KBM-7 (cell line): Measurements from ENCODE around the gene PLXNA4.

ENCODE experiments used
- DNase-seq: peaks from one replicate; pipeline ENCODE4 v3.0.0-alpha.2; 2015
- in situ Hi-C: fragments of 300-500 bp; cut with MboI; formaldehyde crosslinking; loops from 2 replicates; pipeline ENCODE4 v1.14.3; 2020; ENCODE audit warnings: low sequenced_read_pairs, low pct_unique_long_range_greater_than_20kb, mixed read lengths

PLXNA4 gene

DNA sequence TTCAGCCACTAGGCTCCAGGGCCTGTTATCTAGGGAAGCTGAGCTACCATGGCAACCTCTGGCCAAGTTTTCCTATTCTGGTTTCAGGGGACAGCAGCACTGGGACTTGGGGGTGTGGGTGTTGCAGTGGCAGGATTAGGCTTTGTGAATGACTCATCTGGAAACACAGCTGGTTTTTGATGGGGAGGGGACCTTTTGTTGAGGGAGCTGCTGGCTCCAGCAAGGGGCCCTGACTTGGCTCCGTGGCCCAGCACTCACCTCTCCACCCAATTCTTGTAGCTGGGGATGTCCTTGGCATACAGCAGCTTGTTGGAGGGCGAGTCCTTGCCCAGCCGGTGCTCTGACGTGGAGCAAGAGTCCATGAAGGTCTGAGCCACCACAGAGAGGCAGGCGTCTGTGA, 435.9 kb downstream of the PLXNA4 start:
- DNase-seq: no peak
- in situ Hi-C loops: no loop called here

DNA sequence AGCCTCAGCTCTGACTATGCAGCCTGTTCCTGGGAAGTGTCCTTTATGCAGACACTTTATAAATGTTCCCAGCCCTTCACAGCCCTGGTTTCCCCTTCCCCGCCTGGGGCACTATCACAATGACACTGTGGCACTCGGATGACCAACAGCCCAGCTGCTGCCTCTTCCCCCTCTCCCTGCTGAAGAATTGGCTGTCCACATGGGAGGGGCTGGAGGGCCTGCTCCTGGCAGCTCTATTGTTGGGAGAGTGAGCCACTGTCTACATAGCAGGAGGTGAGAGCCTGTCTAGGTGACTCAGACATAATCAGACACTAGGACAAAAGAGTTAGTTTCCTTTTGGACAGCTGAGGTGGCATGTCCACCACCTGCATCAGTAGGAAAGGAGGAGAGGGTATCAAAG, 437.5 kb downstream of the PLXNA4 start:
- in situ Hi-C loops: no loop called here
- no peak for DNase-seq

DNA sequence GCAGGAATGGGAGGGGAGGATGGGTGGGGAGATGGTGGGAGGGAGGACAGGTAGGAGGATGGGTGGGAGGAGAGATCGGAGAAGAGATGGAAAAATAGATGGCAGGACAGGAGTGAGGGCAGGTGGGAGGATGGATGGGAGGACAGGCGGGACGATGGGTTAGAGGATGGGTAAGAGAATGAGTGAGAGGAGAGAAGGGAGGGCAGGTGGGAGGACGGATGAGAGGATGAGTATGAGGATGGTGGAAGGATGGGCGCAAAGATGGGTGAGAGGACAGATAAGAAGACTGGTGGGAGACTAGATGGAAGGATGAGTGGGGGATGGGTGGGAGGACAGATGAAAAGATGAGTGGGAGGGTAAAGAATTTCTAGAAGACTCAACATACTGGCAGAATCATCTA, 438.6 kb downstream of the PLXNA4 start:
- in situ Hi-C loops: no loop called here
- DNase-seq: no peak

DNA sequence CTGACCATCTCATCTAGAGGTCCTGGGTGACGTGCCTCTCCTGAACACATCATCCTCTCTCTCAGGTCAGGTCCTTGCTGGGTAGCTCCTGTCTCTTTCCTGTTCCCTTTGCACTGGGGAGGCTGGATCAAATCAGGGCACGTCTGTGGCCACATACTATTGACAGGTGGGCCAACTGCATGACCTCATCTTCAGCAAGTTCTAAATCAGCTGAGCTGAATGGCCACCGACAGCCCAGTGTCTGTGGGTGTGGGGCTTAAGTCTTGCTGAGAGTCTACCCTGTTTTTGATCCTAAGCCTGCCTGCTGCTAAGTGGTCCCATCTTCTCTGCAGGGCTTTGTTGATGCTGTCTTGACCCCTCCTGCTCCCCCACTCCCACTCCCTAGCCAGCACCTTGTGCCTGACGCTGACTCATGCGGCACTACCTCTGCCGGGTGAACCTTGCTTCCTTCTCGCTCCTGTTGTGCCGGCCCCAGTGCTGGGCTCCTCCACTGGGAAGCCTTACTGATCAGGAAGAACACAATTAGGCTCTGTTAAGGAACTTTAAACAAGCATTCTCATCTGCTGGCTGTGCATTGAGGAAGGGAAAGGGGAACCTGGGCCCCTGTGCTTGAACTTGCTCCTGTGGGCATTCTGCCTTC, 440.4 kb downstream of the PLXNA4 start:
- in situ Hi-C loops: no loop called here
- no peak for DNase-seq

GRCh38 chr7:132134814-132135445, 441.3 kb downstream of the PLXNA4 start:
- in situ Hi-C loops: no loop called here
- DNase-seq: no peak

DNA sequence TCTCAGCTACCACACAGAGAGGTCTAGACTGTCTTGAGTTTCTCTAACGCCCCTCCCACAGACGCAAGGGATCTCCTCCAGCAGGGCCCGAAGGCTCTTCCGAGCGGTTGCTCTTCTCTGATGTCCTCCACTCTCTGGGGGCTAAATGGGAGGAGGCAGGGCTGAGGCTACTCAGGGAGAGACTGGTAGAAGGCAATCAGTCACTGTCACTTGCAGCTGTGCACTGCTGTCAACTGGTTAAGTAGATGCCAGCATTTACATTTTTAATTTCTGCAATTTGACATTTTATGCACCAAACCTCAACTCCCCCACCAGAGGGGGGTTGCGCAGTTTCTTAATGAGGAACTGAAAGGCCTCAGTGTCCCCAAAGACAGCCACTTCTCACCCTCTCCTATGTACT, 442.8 kb downstream of the PLXNA4 start:
- no peak for DNase-seq
- in situ Hi-C loops: no loop called here

GRCh38 chr7:132131196-132131595, 445.1 kb downstream of the PLXNA4 start:
- no peak for DNase-seq
- in situ Hi-C loops: no loop called here

GRCh38 chr7:132130497-132130896, 445.8 kb downstream of the PLXNA4 start:
- in situ Hi-C loops: no loop called here

GRCh38 chr7:132125872-132126595, 450.2 kb downstream of the PLXNA4 start:
- in situ Hi-C loops: no loop called here
- DNase-seq: no peak

More at GRCh38 chr7:132130497-132130896, 445.8 kb downstream of the PLXNA4 start:
- DNase-seq: no peak

GRCh38 chr7:132125096-132125495, 451.2 kb downstream of the PLXNA4 start:
- in situ Hi-C loops: no loop called here
- no peak for DNase-seq

DNA sequence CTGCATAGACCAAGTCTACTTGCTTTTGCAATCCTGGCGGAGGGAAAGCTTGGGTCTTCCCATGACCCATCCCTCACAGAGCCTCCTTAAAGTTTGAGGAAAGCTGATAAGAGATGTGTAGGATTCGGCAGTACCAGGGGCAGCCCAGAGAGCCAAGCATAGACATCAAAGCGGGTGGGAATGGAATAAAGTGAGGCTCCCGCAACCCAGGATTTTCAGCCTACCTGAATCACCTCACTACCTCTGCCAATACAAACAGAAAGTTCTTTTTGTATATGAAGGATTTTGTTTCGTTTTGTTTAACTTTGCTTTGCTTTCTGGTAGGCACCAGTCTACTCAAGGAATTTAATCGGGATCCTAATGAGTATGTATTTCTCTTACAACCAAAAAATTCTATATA, 451.7 kb downstream of the PLXNA4 start:
- no peak for DNase-seq
- in situ Hi-C loops: loop anchor here (25.0 kb wide), 1 partner anchor 112 kb away; no protein-coding TSS in a partner anchor

- no peak for DNase-seq
- in situ Hi-C loops: loop anchor here (25.0 kb wide), 1 partner anchor 111 kb away; no protein-coding TSS in a partner anchor
Observed at GRCh38 chr7:132123773-132124172, 452.5 kb downstream of the PLXNA4 start.

GRCh38 chr7:132122901-132123300, 453.4 kb downstream of the PLXNA4 start:
- no peak for DNase-seq
- in situ Hi-C loops: loop anchor here (25.0 kb wide), 1 partner anchor 111 kb away; no protein-coding TSS in a partner anchor

DNA sequence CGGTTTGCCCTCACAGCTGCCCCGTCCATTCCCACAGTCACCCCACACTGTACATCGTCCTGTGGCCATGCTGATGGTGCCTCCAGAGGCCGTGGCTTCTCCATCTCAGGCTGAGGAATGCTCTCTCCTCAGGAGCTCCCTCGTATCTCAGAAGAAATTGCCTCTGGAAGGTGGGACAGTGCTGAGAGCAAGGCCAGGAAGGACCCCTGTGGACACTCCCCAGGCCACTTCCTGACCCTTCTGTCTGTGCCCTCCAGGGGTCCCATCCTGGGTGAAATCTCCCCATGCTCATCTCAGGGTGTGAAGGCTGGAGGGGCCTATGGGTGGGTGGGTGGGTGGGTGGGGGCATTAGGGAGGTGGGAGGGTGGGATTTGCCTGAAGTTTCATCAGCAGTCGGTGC, 454.3 kb downstream of the PLXNA4 start:
- in situ Hi-C loops: loop anchor here (25.0 kb wide), 1 partner anchor 110 kb away; no protein-coding TSS in a partner anchor
- DNase-seq: no peak

DNA sequence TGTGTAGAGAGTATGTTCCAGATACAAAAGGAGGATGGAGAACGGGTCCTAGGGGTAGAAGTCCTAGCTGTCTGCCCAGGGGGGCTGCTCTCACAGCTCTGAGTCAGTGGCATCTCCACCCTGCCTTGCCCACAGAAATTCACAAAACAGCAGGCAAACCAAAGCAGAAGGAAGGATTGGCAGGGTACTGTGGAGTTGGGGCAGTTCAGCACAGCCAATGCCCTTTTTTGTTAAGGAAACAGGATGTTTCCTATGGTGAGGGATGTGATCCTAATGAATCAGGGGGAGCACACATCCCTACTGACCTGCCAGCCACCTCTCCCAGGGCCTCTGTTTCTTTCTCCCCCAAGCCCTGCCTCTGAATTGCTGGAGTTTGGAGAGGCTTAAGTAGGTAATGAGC, 457.6 kb downstream of the PLXNA4 start:
- in situ Hi-C loops: loop anchor here (25.0 kb wide), 1 partner anchor 106 kb away; no protein-coding TSS in a partner anchor
- DNase-seq: no peak

GRCh38 chr7:132117636-132118035, 458.6 kb downstream of the PLXNA4 start:
- no peak for DNase-seq
- in situ Hi-C loops: loop anchor here (25.0 kb wide), 1 partner anchor 105 kb away; no protein-coding TSS in a partner anchor

DNA sequence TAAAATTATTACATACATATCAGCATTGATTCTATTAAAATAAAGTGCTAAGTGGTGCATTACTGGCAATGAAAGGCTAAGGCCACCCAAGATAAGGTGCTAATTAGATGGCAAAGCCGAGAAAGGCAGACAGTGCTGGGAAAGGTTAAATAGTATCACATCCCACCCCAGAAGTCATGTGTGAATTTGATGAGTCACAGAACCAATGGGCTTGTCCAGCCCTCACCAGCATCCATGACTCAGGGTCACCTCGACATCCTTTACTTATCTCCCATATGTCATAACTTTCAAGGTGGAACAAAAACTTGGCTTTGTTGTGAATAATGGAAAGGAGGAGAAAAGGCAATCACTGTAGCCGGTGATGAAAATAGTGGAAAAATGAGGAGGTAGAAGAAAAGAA, 459.1 kb downstream of the PLXNA4 start:
- DNase-seq: no peak
- in situ Hi-C loops: loop anchor here (25.0 kb wide), 1 partner anchor 105 kb away; no protein-coding TSS in a partner anchor

GRCh38 chr7:132116369-132116768, 459.9 kb downstream of the PLXNA4 start:
- in situ Hi-C loops: loop anchor here (25.0 kb wide), 1 partner anchor 104 kb away; no protein-coding TSS in a partner anchor
- no peak for DNase-seq

- in situ Hi-C loops: loop anchor here (25.0 kb wide), 1 partner anchor 103 kb away; no protein-coding TSS in a partner anchor
- DNase-seq: no peak
Observed at GRCh38 chr7:132115758-132116157, 460.5 kb downstream of the PLXNA4 start.

- in situ Hi-C loops: loop anchor here (25.0 kb wide), 1 partner anchor 103 kb away; no protein-coding TSS in a partner anchor
- no peak for DNase-seq
Observed at GRCh38 chr7:132115028-132115427, 461.2 kb downstream of the PLXNA4 start.
